H1 (cell line): ENCODE results near the gene CTIF. TPM values are rescaled to one million over a fixed set of nuclear protein-coding genes. Genes with fewer than 3 reads are reported as not detected.
A peak's percentile ranks its signal among the peaks of the same experiment; 100 is the strongest.

Experiments used
- CTCF ChIA-PET: fragments of 300-600 bp; sonication (Branson Sonifier 250); formaldehyde crosslinking; loops from one replicate; lab custom pipeline; 2021; ENCODE audit not compliant: partially characterized antibody; lab: Charles Lee
- POLR2A ChIA-PET: fragments of 300-600 bp; sonication (Branson Sonifier 250); formaldehyde crosslinking; loops from one replicate; lab custom pipeline; 2021; ENCODE audit warnings: inconsistent platforms; ENCODE audit not compliant: partially characterized antibody; lab: Charles Lee
- DNase-seq, 2 experiments: peaks; one replicate each; pipeline versions ENCODE4 v3.0.0 to v3.0.0-alpha.2; 2010 to 2022; ENCODE audit warnings: low spot score in 2 of 2, low read depth in 1 of 2, mixed read lengths in 1 of 2
- FAIRE-seq: peaks from 2 replicates; lab custom pipeline; 2011; peaks lifted over from hg19 to GRCh38; lab: Jason Lieb, UNC
- H2AFZ ChIP-seq: 2 replicates; pipeline ENCODE4 v1.8.1; 2012; ENCODE audit warnings: low read length, inconsistent platforms
- H2AK5ac ChIP-seq: 2 replicates; pipeline ENCODE4 v1.6.1; 2013; ENCODE audit warnings: low read depth, low read length
- H2BK120ac ChIP-seq: replicated peaks from 2 replicates; pipeline ENCODE3; 2013; ENCODE audit warnings: low read depth, low read length, inconsistent platforms
- H2BK12ac ChIP-seq: 2 replicates; pipeline ENCODE4 v1.6.1; 2013; ENCODE audit warnings: low read depth, low read length
- H2BK15ac ChIP-seq: 2 replicates; pipeline ENCODE4 v1.6.1; 2013; ENCODE audit warnings: low read length
- H2BK20ac ChIP-seq: 2 replicates; pipeline ENCODE4 v1.6.1; 2013; ENCODE audit warnings: low read length
- H2BK5ac ChIP-seq: 2 replicates; pipeline ENCODE4 v1.6.1; 2013; ENCODE audit warnings: low read depth, low read length
- H3K14ac ChIP-seq: 2 replicates; pipeline ENCODE4 v1.6.1; 2013; ENCODE audit warnings: inconsistent platforms; ENCODE audit not compliant: insufficient read length
- H3K18ac ChIP-seq: 2 replicates; pipeline ENCODE4 v1.6.1; 2013; ENCODE audit warnings: low read length; ENCODE audit errors: extremely low read depth
- H3K23ac ChIP-seq: 2 replicates; pipeline ENCODE4 v1.6.1; 2013; ENCODE audit warnings: inconsistent platforms; ENCODE audit not compliant: insufficient read length
- H3K23me2 ChIP-seq: 2 replicates; pipeline ENCODE4 v1.6.1; 2013; ENCODE audit warnings: low read depth, low read length
- H3K27ac ChIP-seq: 2 replicates; pipeline ENCODE4 v1.6.1; 2011; ENCODE audit warnings: low read depth, low read length, inconsistent platforms
- H3K27me3 ChIP-seq, 4 experiments: replicated peaks in 1 of 4; 1 replicate in 1 of 4; 2 replicates in 3 of 4; pipeline versions ENCODE4 v1.6.1 to v1.8.1; 2011 to 2013; ENCODE audit warnings: low read length in 3 of 4, mild to moderate bottlenecking in 3 of 4, inconsistent platforms in 2 of 4, mixed read lengths in 2 of 4, moderate library complexity in 1 of 4; ENCODE audit not compliant: control insufficient read depth in 3 of 4, insufficient read depth in 3 of 4; ENCODE audit errors: extremely low read depth in 1 of 4
- H3K36me3 ChIP-seq, 4 experiments: 2 replicates each; pipeline versions ENCODE4 v1.6.1 to v1.8.1; 2011 to 2013; ENCODE audit warnings: mild to moderate bottlenecking in 4 of 4, low read length in 3 of 4, moderate library complexity in 2 of 4, control low read depth in 1 of 4, inconsistent platforms in 1 of 4; ENCODE audit not compliant: insufficient read depth in 4 of 4, control insufficient read depth in 2 of 4
- H3K4ac ChIP-seq: replicated peaks from 2 replicates; pipeline ENCODE3; 2013; ENCODE audit warnings: low read length, low read depth, mixed read lengths, inconsistent platforms; ENCODE audit not compliant: insufficient read length
- H3K4me1 ChIP-seq, 4 experiments: replicated peaks in 1 of 4; 1 replicate in 1 of 4; 2 replicates in 3 of 4; pipeline versions ENCODE4 v1.6.1 to v1.8.1; 2011 to 2013; ENCODE audit warnings: low read length in 3 of 4, inconsistent platforms in 2 of 4, mixed read lengths in 1 of 4; ENCODE audit not compliant: insufficient read depth in 4 of 4, control insufficient read depth in 3 of 4
- H3K4me2 ChIP-seq, 2 experiments: 2 replicates each; pipeline versions ENCODE4 v1.6.1 to v1.8.1; 2011 to 2013; ENCODE audit warnings: low read depth in 2 of 2, low read length in 2 of 2, control low read depth in 1 of 2, inconsistent platforms in 1 of 2, mild to moderate bottlenecking in 1 of 2; ENCODE audit not compliant: insufficient read depth in 1 of 2
- H3K4me3 ChIP-seq, 4 experiments: fragments of 200-600, 300-600 bp in 1 of 4; sonication (generic), shearing (Covaris generic), sonication (Bioruptor Twin) in 1 of 4; 2 replicates each; pipeline versions ENCODE4 v1.5.1 to v1.8.1; 2011 to 2016; ENCODE audit warnings: low read length in 4 of 4, low read depth in 3 of 4, control low read depth in 2 of 4, inconsistent platforms in 2 of 4, mild to moderate bottlenecking in 2 of 4, mixed read lengths in 1 of 4, moderate library complexity in 1 of 4; ENCODE audit not compliant: insufficient read depth in 2 of 4; ENCODE audit errors: extremely low read depth in 1 of 4
- H3K56ac ChIP-seq: replicated peaks from 2 replicates; pipeline ENCODE3; 2013; ENCODE audit warnings: low read depth, mild to moderate bottlenecking, mixed read lengths, low read length, inconsistent platforms; ENCODE audit not compliant: insufficient read length
- H3K79me1 ChIP-seq: 2 replicates; pipeline ENCODE4 v1.6.1; 2013; ENCODE audit warnings: low read depth, low read length, control low read depth
- H3K79me2 ChIP-seq, 2 experiments: 2 replicates each; pipeline versions ENCODE4 v1.6.1 to v1.8.1; 2012 to 2013; ENCODE audit warnings: low read length in 2 of 2, mild to moderate bottlenecking in 2 of 2, inconsistent platforms in 1 of 2; ENCODE audit not compliant: insufficient read depth in 2 of 2, control insufficient read depth in 1 of 2
- H3K9ac ChIP-seq, 4 experiments: replicated peaks in 1 of 4; 1 replicate in 1 of 4; 2 replicates in 3 of 4; pipeline versions ENCODE4 v1.6.1 to v1.8.1; 2011 to 2013; ENCODE audit warnings: low read depth in 3 of 4, low read length in 3 of 4, control low read depth in 2 of 4, mild to moderate bottlenecking in 2 of 4, moderate library complexity in 2 of 4, inconsistent platforms in 1 of 4; ENCODE audit errors: extremely low read depth in 1 of 4
- H3K9me3 ChIP-seq, 2 experiments: 2 replicates each; pipeline versions ENCODE4 v1.6.1 to v1.8.1; 2012 to 2013; ENCODE audit warnings: mild to moderate bottlenecking in 2 of 2, moderate library complexity in 2 of 2, control low read depth in 1 of 2, inconsistent platforms in 1 of 2, low read depth in 1 of 2, low read length in 1 of 2, mixed read lengths in 1 of 2; ENCODE audit not compliant: insufficient read depth in 2 of 2
- H4K20me1 ChIP-seq, 2 experiments: replicated peaks in 1 of 2; 2 replicates each; pipeline versions ENCODE3 to v1.8.1; 2011 to 2013; ENCODE audit warnings: inconsistent platforms in 2 of 2, low read length in 2 of 2, mild to moderate bottlenecking in 1 of 2; ENCODE audit not compliant: insufficient read depth in 2 of 2, control insufficient read depth in 1 of 2
- H4K5ac ChIP-seq: 2 replicates; pipeline ENCODE4 v1.6.1; 2013; ENCODE audit warnings: low read length, low read depth, mixed read lengths, inconsistent platforms; ENCODE audit not compliant: insufficient read length
- H4K8ac ChIP-seq: 2 replicates; pipeline ENCODE4 v1.8.0; 2013; ENCODE audit warnings: mild to moderate bottlenecking, moderate library complexity, low read length, inconsistent platforms; ENCODE audit not compliant: insufficient read depth; ENCODE audit errors: extremely low read depth
- H4K91ac ChIP-seq: replicated peaks from 2 replicates; pipeline ENCODE3; 2013; ENCODE audit warnings: low read length, mixed read lengths, inconsistent platforms; ENCODE audit not compliant: insufficient read length
- CTCF ChIP-seq, 3 experiments: IDR thresholded peaks; 1 replicate in 2 of 3; 2 replicates in 1 of 3; pipeline versions ENCODE4 v1.5.1 to v1.6.1; 2011; ENCODE audit warnings: low read length in 3 of 3, mild to moderate bottlenecking in 3 of 3, inconsistent platforms in 2 of 3, low read depth in 1 of 3, moderate library complexity in 1 of 3; ENCODE audit not compliant: insufficient read depth in 1 of 3; ENCODE audit errors: control extremely low read depth in 1 of 3
- E2F6 ChIP-seq: IDR thresholded peaks from 2 replicates; pipeline ENCODE4 v1.6.1; 2012; ENCODE audit warnings: inconsistent platforms
- GABPA ChIP-seq: IDR thresholded peaks from 2 replicates; pipeline ENCODE4 v1.6.1; 2011; ENCODE audit warnings: mild to moderate bottlenecking, low read length, moderate library complexity, borderline replicate concordance; ENCODE audit not compliant: insufficient read depth
- GTF2F1 ChIP-seq: IDR thresholded peaks from 2 replicates; pipeline ENCODE4 v1.6.1; 2012; ENCODE audit warnings: low read depth, low read length, improper control_type of control experiment, borderline replicate concordance
- HDAC6 ChIP-seq: IDR thresholded peaks from one replicate; pipeline ENCODE4 v1.7.1; 2012; ENCODE audit warnings: low read depth, mild to moderate bottlenecking, inconsistent platforms, low read length, moderate library complexity
- NRF1 ChIP-seq: IDR thresholded peaks from 2 replicates; pipeline ENCODE4 v1.6.1; 2011; ENCODE audit warnings: mild to moderate bottlenecking, low read depth, low read length, improper control_type of control experiment
- POU5F1 ChIP-seq: IDR thresholded peaks from 2 replicates; pipeline ENCODE4 v1.6.1; 2011; ENCODE audit warnings: low read depth, mild to moderate bottlenecking, low read length, moderate library complexity
- WGBS, 2 experiments: shearing (Covaris generic) in 1 of 2; methylation state at CpG; one replicate each; pipeline versions ENCODE4 v1.1.6 to v1.1.7; 2013 to 2015; ENCODE audit warnings: low lambda C conversion rate in 2 of 2, mixed read lengths in 2 of 2, inconsistent platforms in 1 of 2, low coverage in 1 of 2, missing lambda C conversion rate in 1 of 2; ENCODE audit not compliant: insufficient replicate concordance in 2 of 2, insufficient coverage in 1 of 2, insufficient read length in 1 of 2; ENCODE audit errors: extremely low coverage in 1 of 2, missing lambda C conversion rate in 1 of 2; 5-methylcytosine and 5-hydroxymethylcytosine counted together
- polyA plus RNA-seq, 7 experiments: library from polyadenylated mRNA; depleted of rRNA in 3 of 7; stranded (reverse) in 5 of 7; unstranded in 2 of 7; fragments of >200 nt in 5 of 7; fragments of 200-250 nt in 2 of 7; gene quantifications; 1 replicate in 5 of 7; 2 replicates in 1 of 7; 4 replicates in 1 of 7; pipeline versions ENCODE4 v1.2.1 to v1.2.3, GENCODE V29; 2011 to 2013; ENCODE audit warnings: missing spikeins in 2 of 7, mixed read lengths in 2 of 7
- total RNA-seq: library from RNA; stranded (reverse); fragmentation: NEBNext Ultra II Directional; extraction: Animal tissue kit (Norgen Biotek cat#: 25700); gene quantifications from 2 replicates; pipeline ENCODE4 v1.2.1, GENCODE V29; 2021

The CTIF gene
- total and polyA plus RNA-seq, 2 of the 8 experiments (the other 6 are each of a cell fraction or from before 2014, with no cell fraction given) = 9.0 to 17.8 TPM

- H2BK120ac ChIP-seq = no peak overlapping the region
- no peaks in the 10 kb centered on the region for H3K36me3 ChIP-seq
- no peak for TF ChIP-seq HDAC6
- no peak for TF ChIP-seq CTCF (IDR thresholded peaks at IDR 0.05; ENCODE audit: control extremely low read depth in 1 of 3, insufficient read depth in 1 of 3, low read depth in 1 of 3, low read length in 3 of 3)
- no peak for TF ChIP-seq GTF2F1
- TF ChIP-seq GABPA = no peak
- no peak for TF ChIP-seq E2F6
- no peak for TF ChIP-seq NRF1
- TF ChIP-seq POU5F1 = no peak
- H3K23ac ChIP-seq = no peak overlapping the region
- H3K23me2 ChIP-seq = no peaks in the 10 kb centered on the region
- H3K4ac ChIP-seq = no peak overlapping the region
- H3K4me1 ChIP-seq = peaks cover 0 to 17% (median 4%) of the 10 kb centered on the region in 4 experiments; a peak in 5 of 7 replicates
- no peaks in the 10 kb centered on the region for H3K9me3 ChIP-seq
- no peak overlapping the region for H3K14ac ChIP-seq
- no peaks in the 10 kb centered on the region for H4K20me1 ChIP-seq
- no peak overlapping the region for H3K18ac ChIP-seq
- H2AK5ac ChIP-seq = no peak overlapping the region
- H3K4me3 ChIP-seq = no peak overlapping the region
- H3K79me1 ChIP-seq = no peaks in the 10 kb centered on the region; the same call in 1 of the 2 replicates
- no peak overlapping the region for H2AFZ ChIP-seq
- no peak overlapping the region for H2BK5ac ChIP-seq
- 85% methylated on average over 3 of the region's 3 CpGs; no CpG with 5 or more reads in 1 of the 2 experiments for WGBS, 2 experiments
- no peak overlapping the region for H3K4me2 ChIP-seq
- H3K9ac ChIP-seq = no peak overlapping the region
- H4K91ac ChIP-seq = no peak overlapping the region
- no peaks in the 10 kb centered on the region for H3K79me2 ChIP-seq
- CTCF ChIA-PET = interaction anchor here (0.5 to 2.0 kb wide), 5 partner anchors 58 to 321 kb away, joined by 3 to 9 read pairs (median 4); no protein-coding TSS in a partner anchor
- H2BK15ac ChIP-seq = 0 out of 2 replicates have a peak overlapping the region, but pooled peaks have one; percentile 25
- H3K56ac ChIP-seq = no peak overlapping the region
- H2BK12ac ChIP-seq = no peak overlapping the region
- H4K8ac ChIP-seq = no peak overlapping the region
- POLR2A ChIA-PET = no interaction called here
- FAIRE-seq (no peak), DNase-seq (no peak)
- no peaks in the 10 kb centered on the region for H3K27me3 ChIP-seq
- no peak overlapping the region for H3K27ac ChIP-seq
- no peak overlapping the region for H2BK20ac ChIP-seq
- no peak overlapping the region for H4K5ac ChIP-seq
These were observed 296.3 kb downstream of the CTIF start for GRCh38 chr18:48835119-48835518.
